Ishikawa (cell line): ENCODE results near the gene DDX60.

Experiments used
- CEBPB ChIP-seq: IDR thresholded peaks from 2 replicates; pipeline ENCODE4 v1.6.1; 2012
- CREB1 ChIP-seq: IDR thresholded peaks from 2 replicates; pipeline ENCODE4 v1.6.1; 2012; ENCODE audit warnings: low read depth
- EGR1 ChIP-seq: IDR thresholded peaks from 2 replicates; pipeline ENCODE4 v1.6.1; 2012
- EP300 ChIP-seq: IDR thresholded peaks from 2 replicates; pipeline ENCODE4 v1.6.1; 2012; ENCODE audit warnings: borderline replicate concordance
- FOXM1 ChIP-seq: IDR thresholded peaks from 2 replicates; pipeline ENCODE4 v1.6.1; 2012; ENCODE audit warnings: low read depth, borderline replicate concordance
- NFIC ChIP-seq: IDR thresholded peaks from 2 replicates; pipeline ENCODE4 v1.6.1; 2012
- RAD21 ChIP-seq: IDR thresholded peaks from 2 replicates; pipeline ENCODE4 v1.6.1; 2012; ENCODE audit warnings: low read depth
- REST ChIP-seq: IDR thresholded peaks from 2 replicates; pipeline ENCODE4 v1.6.1; 2012; ENCODE audit warnings: low read depth, mild to moderate bottlenecking
- TAF1 ChIP-seq: IDR thresholded peaks from 2 replicates; pipeline ENCODE4 v1.6.1; 2012; ENCODE audit warnings: low read depth, mild to moderate bottlenecking
- TCF12 ChIP-seq: IDR thresholded peaks from 2 replicates; pipeline ENCODE4 v1.6.1; 2012; ENCODE audit warnings: low read depth
- TEAD4 ChIP-seq: IDR thresholded peaks from 2 replicates; pipeline ENCODE4 v1.6.1; 2012
- YY1 ChIP-seq: IDR thresholded peaks from 2 replicates; pipeline ENCODE4 v1.6.1; 2012; ENCODE audit warnings: low read depth
- ZBTB7A ChIP-seq: IDR thresholded peaks from 2 replicates; pipeline ENCODE4 v1.6.1; 2012; ENCODE audit warnings: low read depth
- TF ChIP-seq, protein P1 (sequence below): IDR thresholded peaks from 2 replicates; pipeline ENCODE4 v1.6.1; 2012
- TF ChIP-seq, protein P2 (sequence below): IDR thresholded peaks from 2 replicates; pipeline ENCODE4 v1.6.1; 2012

Gene DDX60

DNA sequence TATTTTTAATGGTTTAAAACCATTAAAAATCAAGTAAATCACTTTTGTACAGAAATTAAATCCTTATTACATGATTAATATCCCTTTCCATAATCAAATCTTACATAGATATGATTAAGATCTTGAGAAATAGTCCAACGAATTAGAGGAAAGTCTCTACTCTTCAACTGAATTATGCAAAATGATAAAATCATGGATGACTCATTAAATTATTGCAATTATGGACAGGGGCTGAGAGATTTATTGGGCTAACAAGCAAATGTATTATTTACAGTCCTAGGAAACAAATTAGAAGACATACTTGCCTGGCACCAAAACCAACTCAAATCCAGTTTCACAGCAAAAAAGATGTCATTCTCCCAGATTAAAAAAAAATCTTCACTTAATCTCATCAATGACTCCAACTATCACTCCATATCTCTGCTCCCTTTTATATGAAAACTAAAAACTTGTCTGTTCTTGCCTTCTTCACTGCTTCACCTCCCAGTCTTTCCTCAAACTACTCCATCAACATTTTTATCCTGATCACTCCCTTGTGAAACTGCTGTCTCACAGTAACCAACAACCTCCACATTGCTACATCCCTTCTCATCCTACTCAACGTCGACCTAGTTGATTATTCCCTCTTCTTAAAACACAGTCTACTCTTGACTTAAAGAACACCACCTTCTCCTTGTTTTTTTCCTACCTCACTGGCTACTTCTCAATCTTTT lies 18.4 kb upstream of the DDX60 start:
- TF ChIP-seq YY1 (no peak), REST (no peak), RAD21 (no peak), CREB1 (no peak), TCF12 (no peak), TEAD4 (no peak), FOXM1 (no peak), CEBPB (no peak), TAF1 (no peak), NFIC (no peak)
- TF ChIP-seq, protein P1, sequence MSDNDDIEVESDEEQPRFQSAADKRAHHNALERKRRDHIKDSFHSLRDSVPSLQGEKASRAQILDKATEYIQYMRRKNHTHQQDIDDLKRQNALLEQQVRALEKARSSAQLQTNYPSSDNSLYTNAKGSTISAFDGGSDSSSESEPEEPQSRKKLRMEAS: no peak
- TF ChIP-seq, protein P2, sequence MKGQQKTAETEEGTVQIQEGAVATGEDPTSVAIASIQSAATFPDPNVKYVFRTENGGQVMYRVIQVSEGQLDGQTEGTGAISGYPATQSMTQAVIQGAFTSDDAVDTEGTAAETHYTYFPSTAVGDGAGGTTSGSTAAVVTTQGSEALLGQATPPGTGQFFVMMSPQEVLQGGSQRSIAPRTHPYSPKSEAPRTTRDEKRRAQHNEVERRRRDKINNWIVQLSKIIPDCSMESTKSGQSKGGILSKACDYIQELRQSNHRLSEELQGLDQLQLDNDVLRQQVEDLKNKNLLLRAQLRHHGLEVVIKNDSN: no peak

DNA sequence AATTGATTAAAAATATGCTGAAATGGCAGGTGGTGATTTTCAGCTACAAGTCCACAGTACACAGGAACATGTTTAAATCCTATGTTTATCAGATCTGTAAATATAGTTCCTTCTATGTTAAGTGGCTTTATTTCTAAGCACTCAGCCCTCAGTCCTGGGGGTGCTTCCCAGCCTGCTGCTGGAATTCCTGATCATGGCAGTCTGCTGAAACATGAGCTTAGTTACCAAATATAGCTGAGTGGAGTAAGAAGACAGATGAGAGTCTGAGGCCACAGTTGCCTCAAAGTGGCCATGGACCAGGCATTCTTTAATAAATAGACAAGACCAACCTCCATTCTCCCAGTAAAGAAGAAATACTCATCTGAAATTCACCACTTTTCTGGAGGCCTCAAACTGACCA lies 17.1 kb upstream of the DDX60 start:
- TF ChIP-seq NFIC: no peak
- TF ChIP-seq TEAD4: no peak
- TF ChIP-seq REST: no peak
- TF ChIP-seq, protein P2: no peak
- TF ChIP-seq FOXM1: no peak
- no peak for TF ChIP-seq EGR1
- no peak for TF ChIP-seq CREB1
- no peak for TF ChIP-seq TCF12
- TF ChIP-seq TAF1: no peak

DNA sequence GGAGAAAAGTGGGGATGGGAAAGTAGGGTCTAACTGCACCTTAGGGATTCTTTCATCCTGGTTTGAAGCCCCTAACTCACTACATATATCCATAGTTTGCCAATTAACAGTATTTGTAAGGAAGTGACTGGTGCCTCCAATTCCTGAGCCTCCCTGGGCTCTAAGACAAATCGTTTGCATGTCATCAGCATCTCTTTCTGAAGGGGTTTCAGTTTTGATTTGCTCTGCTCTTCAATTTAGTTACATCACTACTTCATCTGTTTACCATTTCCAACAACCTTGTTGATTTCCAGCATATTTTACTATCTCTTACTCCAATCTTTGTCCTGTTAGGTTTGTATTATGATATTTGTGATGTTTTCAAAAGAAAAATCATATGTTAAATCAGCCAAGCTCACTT lies 15.5 kb upstream of the DDX60 start:
- no peak for TF ChIP-seq TCF12
- TF ChIP-seq, protein P1: no peak
- TF ChIP-seq CREB1: no peak
- no peak for TF ChIP-seq EP300
- no peak for TF ChIP-seq EGR1
- TF ChIP-seq ZBTB7A: no peak
- no peak for TF ChIP-seq REST
- no peak for TF ChIP-seq YY1
- no peak for TF ChIP-seq CEBPB
- TF ChIP-seq TAF1: no peak
- no peak for TF ChIP-seq NFIC
- TF ChIP-seq RAD21: no peak
- TF ChIP-seq TEAD4: no peak
- TF ChIP-seq, protein P2: no peak
- no peak for TF ChIP-seq FOXM1

DNA sequence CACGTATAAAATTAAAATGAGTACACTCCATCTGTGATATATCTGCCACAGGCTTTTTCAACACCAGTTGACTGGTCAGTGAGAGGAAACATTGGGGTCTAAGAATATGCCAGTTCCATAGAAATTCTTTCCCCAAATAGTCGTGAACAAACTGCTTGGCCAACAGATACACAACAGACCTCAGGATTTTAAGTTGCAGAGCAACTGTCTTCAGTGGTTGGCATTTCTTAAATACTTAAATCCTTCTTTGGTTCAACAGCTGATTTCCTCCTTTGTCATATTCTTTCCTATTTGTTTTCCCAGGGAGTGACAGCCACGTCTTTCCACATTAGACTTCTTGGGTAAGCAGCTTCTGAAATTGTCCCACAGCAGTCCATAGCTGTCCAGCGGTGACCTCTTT lies 7.0 kb upstream of the DDX60 start:
- TF ChIP-seq, protein P2: no peak
- TF ChIP-seq CREB1 (no peak), YY1 (no peak), ZBTB7A (no peak), NFIC (no peak), CEBPB (no peak), TAF1 (no peak), EP300 (no peak), REST (no peak), EGR1 (no peak), TEAD4 (no peak), FOXM1 (no peak), TCF12 (no peak), RAD21 (no peak)
- TF ChIP-seq, protein P1: no peak
